CD14-positive monocyte (primary cell): ENCODE data around the gene ZNF264. TPM values are rescaled to one million over a fixed set of nuclear protein-coding genes. Genes with fewer than 3 reads are reported as not detected.
A peak's percentile ranks its signal among the peaks of the same experiment; 100 is the strongest.

Source experiments
- DNase-seq, 3 donors: peaks; one replicate each; pipeline ENCODE4 v3.0.0-alpha.2; 2011 to 2022
- H2AFZ ChIP-seq: 2 replicates; pipeline ENCODE4 v1.6.0; 2012; ENCODE audit warnings: mild to moderate bottlenecking, low read depth, low read length, inconsistent platforms; ENCODE audit not compliant: insufficient read depth, poor library complexity, severe bottlenecking
- H3K27ac ChIP-seq, 2 donors: 1 replicate in 1 of 2; 2 replicates in 1 of 2; pipeline ENCODE4 v1.5.1; 2012 to 2013; ENCODE audit warnings: low read length in 2 of 2, control low read depth in 1 of 2, inconsistent platforms in 1 of 2, low read depth in 1 of 2, mild to moderate bottlenecking in 1 of 2
- H3K27me3 ChIP-seq, 2 donors: one replicate each; pipeline versions ENCODE4 v1.6.0 to v1.6.1; 2011 to 2013; ENCODE audit warnings: low read length in 2 of 2; ENCODE audit not compliant: control insufficient read depth in 2 of 2, insufficient read depth in 2 of 2
- H3K36me3 ChIP-seq, 2 donors: replicated peaks in 1 of 2; 1 replicate in 1 of 2; 2 replicates in 1 of 2; pipeline versions ENCODE4 v1.5.1 to v1.6.1; 2012 to 2013; ENCODE audit warnings: low read length in 2 of 2, control low read depth in 1 of 2, inconsistent platforms in 1 of 2, mild to moderate bottlenecking in 1 of 2; ENCODE audit not compliant: insufficient read depth in 2 of 2, control insufficient read depth in 1 of 2
- H3K4me1 ChIP-seq, 2 donors: 1 replicate in 1 of 2; 2 replicates in 1 of 2; pipeline versions ENCODE4 v1.5.1 to v1.6.1; 2012 to 2013; ENCODE audit warnings: low read length in 2 of 2, control low read depth in 1 of 2, inconsistent platforms in 1 of 2, mild to moderate bottlenecking in 1 of 2, moderate library complexity in 1 of 2; ENCODE audit not compliant: insufficient read depth in 2 of 2, control insufficient read depth in 1 of 2
- H3K4me2 ChIP-seq: replicated peaks from 2 replicates; pipeline ENCODE3; 2012; ENCODE audit warnings: low read length, moderate library complexity, mild to moderate bottlenecking; ENCODE audit not compliant: poor library complexity, severe bottlenecking; ENCODE audit errors: extremely low read depth
- H3K4me3 ChIP-seq, 3 experiments: fragments of 200-600 bp in 1 of 3; sonication (generic) in 1 of 3; replicated peaks in 1 of 3; 1 replicate in 2 of 3; 2 replicates in 1 of 3; pipeline ENCODE4 v1.5.1; 2011 to 2013; ENCODE audit warnings: low read length in 3 of 3, mild to moderate bottlenecking in 3 of 3, control low read depth in 2 of 3, low read depth in 2 of 3, inconsistent platforms in 1 of 3, moderate library complexity in 1 of 3
- H3K79me2 ChIP-seq: 2 replicates; pipeline ENCODE4 v1.6.0; 2012; ENCODE audit warnings: mild to moderate bottlenecking, control low read depth, inconsistent platforms, low read length, moderate library complexity; ENCODE audit not compliant: insufficient read depth
- H3K9ac ChIP-seq: 2 replicates; pipeline ENCODE4 v1.6.0; 2017; ENCODE audit warnings: low read length, mild to moderate bottlenecking; ENCODE audit not compliant: insufficient read depth, poor library complexity, severe bottlenecking
- H3K9me3 ChIP-seq, 2 donors: replicated peaks in 1 of 2; 1 replicate in 1 of 2; 2 replicates in 1 of 2; pipeline versions ENCODE4 v1.5.1 to v1.6.1; 2012 to 2013; ENCODE audit warnings: low read length in 2 of 2, control low read depth in 1 of 2; ENCODE audit not compliant: control insufficient read depth in 1 of 2, insufficient read depth in 1 of 2
- H4K20me1 ChIP-seq: 2 replicates; pipeline ENCODE4 v1.6.0; 2012; ENCODE audit warnings: mild to moderate bottlenecking, low read length, control low read depth, moderate library complexity; ENCODE audit not compliant: insufficient read depth
- H3K27ac Mint-ChIP-seq, 7 donors: one replicate each; pipeline ENCODE4 v1.8.0; 2020; ENCODE audit warnings: mild to moderate bottlenecking in 7 of 7, mixed read lengths in 7 of 7, moderate library complexity in 6 of 7, inconsistent platforms in 2 of 7
- H3K27me3 Mint-ChIP-seq, 3 donors: one replicate each; pipeline ENCODE4 v1.8.0; 2021 to 2022; ENCODE audit warnings: low read depth in 3 of 3, mild to moderate bottlenecking in 3 of 3, mixed read lengths in 3 of 3, moderate library complexity in 3 of 3, inconsistent platforms in 1 of 3
- H3K36me3 Mint-ChIP-seq, 2 donors: one replicate each; pipeline ENCODE4 v1.8.0; 2020; ENCODE audit warnings: mixed read lengths in 2 of 2, inconsistent platforms in 1 of 2, mild to moderate bottlenecking in 1 of 2
- H3K4me1 Mint-ChIP-seq: one replicate; pipeline ENCODE4 v1.8.0; 2020; ENCODE audit warnings: mild to moderate bottlenecking, mixed read lengths
- H3K4me3 Mint-ChIP-seq, 2 donors: one replicate each; pipeline ENCODE4 v1.8.0; 2020; ENCODE audit warnings: mild to moderate bottlenecking in 2 of 2, mixed read lengths in 2 of 2, moderate library complexity in 1 of 2
- H3K9me3 Mint-ChIP-seq, 7 donors: one replicate each; pipeline ENCODE4 v1.8.0; 2020 to 2022; ENCODE audit warnings: mixed read lengths in 7 of 7, mild to moderate bottlenecking in 6 of 7, moderate library complexity in 6 of 7, inconsistent platforms in 2 of 7
- WGBS: methylation state at CpG from one replicate; pipeline ENCODE4 v1.1.5; 2013; ENCODE audit warnings: missing lambda C conversion rate; ENCODE audit not compliant: insufficient coverage; 5-methylcytosine and 5-hydroxymethylcytosine counted together
- intact Hi-C, 2 donors: fragments of 100-400 bp; cut with micrococcal nuclease; formaldehyde crosslinking; loops; one replicate each; pipeline versions ENCODE4 v1.15.0 to v1.15.1; 2023
- polyA plus RNA-seq, 3 donors: library from polyadenylated mRNA; depleted of rRNA in 1 of 3; unstranded in 2 of 3; stranded (reverse) in 1 of 3; fragments of 300-500 nt in 2 of 3; fragments of >200 nt in 1 of 3; fragmentation: Illumina TruSeq in 2 of 3; gene quantifications; 1 replicate in 2 of 3; 2 replicates in 1 of 3; pipeline ENCODE4 v1.2.3, GENCODE V29; 2012 to 2021
- TF ChIP-seq, protein P1 (sequence below): fragments of 200-600 bp; IDR thresholded peaks from one replicate; pipeline ENCODE4 v1.8.0; 2022; ENCODE audit warnings: antibody characterized with exemption, mild to moderate bottlenecking

ZNF264 gene
- polyA plus RNA-seq, 3 donors: 5.3 to 6.9 (median 5.6) TPM

DNA sequence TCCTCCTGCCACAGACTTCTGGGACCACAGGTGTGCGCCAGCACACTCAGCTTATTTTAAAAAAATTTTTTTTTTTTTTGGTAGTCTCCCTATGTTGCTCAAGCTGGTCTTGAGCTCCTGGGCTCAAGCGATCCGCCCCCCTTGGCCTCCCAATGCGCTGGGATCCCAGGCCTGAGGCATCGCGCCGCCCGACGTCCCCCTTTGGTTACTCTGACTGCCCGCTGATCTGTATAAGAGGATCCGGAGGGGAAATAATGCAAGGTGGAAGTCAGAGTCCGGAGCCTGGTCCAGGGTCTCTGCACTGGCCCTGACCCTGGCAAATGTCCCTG, 48.6 kb downstream of the ZNF264 start:
- intact Hi-C loops: loop anchor here (1.0 to 10.0 kb wide), 3 partner anchors 37 to 115 kb away; partner anchors contain the start of gene ZNF304 (in 1 of the 2)
- Mint-ChIP-seq H3K36me3 (peaks cover 13 to 19% of the 10 kb centered on the region in 2 donors), H3K4me3 (peak overlapping the region; percentile 88 to 94), H3K9me3 (peaks cover 0 to 10% (median under 1%) of the 10 kb centered on the region in 7 donors), H3K27me3 (peaks cover 0 to 2% (median under 1%) of the 10 kb centered on the region in 3 donors), H3K27ac (peak overlapping the region; percentile 86 to 96 (median 93)), H3K4me1 (peaks cover 21% of the 10 kb centered on the region)
- Histone ChIP-seq H3K9me3 (no peaks in the 10 kb centered on the region), H3K27ac (peak overlapping the region; percentile 72 to 92), H3K4me2 (peak overlapping the region; percentile 85), H4K20me1 (no peaks in the 10 kb centered on the region), H3K36me3 (peaks cover 11 to 13% of the 10 kb centered on the region in 2 donors), H3K4me3 (peak overlapping the region; percentile 78 to 94 (median 81)), H3K4me1 (peaks cover 17 to 23% of the 10 kb centered on the region in 2 donors), H3K79me2 (peaks cover 30% of the 10 kb centered on the region), H2AFZ (peak overlapping the region; percentile 100), H3K9ac (peak overlapping the region; percentile 89), H3K27me3 (no peaks in the 10 kb centered on the region)
- no peak for DNase-seq
- TF ChIP-seq, protein P1, sequence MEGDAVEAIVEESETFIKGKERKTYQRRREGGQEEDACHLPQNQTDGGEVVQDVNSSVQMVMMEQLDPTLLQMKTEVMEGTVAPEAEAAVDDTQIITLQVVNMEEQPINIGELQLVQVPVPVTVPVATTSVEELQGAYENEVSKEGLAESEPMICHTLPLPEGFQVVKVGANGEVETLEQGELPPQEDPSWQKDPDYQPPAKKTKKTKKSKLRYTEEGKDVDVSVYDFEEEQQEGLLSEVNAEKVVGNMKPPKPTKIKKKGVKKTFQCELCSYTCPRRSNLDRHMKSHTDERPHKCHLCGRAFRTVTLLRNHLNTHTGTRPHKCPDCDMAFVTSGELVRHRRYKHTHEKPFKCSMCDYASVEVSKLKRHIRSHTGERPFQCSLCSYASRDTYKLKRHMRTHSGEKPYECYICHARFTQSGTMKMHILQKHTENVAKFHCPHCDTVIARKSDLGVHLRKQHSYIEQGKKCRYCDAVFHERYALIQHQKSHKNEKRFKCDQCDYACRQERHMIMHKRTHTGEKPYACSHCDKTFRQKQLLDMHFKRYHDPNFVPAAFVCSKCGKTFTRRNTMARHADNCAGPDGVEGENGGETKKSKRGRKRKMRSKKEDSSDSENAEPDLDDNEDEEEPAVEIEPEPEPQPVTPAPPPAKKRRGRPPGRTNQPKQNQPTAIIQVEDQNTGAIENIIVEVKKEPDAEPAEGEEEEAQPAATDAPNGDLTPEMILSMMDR: no peak
- WGBS: 21% methylated on average over 11 of the region's 12 CpGs

DNA sequence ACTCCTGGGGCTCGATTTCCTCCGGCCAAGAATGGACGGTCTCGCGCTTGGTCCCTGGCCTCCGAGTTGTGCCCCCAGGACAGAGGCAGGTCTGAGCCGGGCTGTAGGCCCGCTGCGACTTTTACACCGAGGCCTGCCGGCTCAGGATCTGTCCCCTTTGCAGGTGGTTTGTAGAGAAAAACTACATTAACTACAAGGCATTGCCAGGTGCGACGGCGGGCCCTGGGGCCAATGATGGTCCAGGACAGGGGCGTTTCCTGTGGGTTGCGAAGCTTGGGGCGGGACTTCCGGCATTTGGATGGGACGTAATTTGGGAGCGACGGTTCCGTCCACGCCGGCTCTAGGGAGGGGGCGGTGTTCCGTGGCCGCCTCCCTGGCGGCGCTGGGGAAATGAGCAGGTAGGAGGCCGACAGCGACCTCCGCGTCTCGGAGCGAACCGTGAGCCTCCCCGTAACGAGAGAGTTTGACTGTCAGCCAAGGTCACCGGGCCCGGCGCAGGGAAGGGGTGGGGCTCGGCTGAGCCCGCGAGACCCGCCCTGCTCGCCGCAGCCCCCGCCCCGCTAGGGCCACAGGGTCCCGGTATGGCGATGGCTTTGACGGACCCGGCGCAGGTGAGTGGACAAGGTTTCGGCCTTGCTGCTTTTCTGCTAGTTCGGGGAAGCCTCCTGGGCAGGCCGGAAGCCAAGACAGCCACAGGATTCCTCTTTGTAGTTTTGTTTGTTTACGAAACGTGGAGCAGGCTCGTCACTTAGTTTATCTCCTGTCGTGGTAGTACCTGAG, 49.2 kb downstream of the ZNF264 start, which contains the start of gene ZNF805:
ZNF805 (plus strand) TSS at position 322 of the 780 bp plus-strand sequence; CDS start at position 582, 260 bp downstream.
- H3K9ac ChIP-seq: peak within 1 kb of the TSS; percentile 89
- no peaks in the 10 kb centered on the region for H3K9me3 ChIP-seq
- TF ChIP-seq, protein P1: no peak
- H3K36me3 Mint-ChIP-seq: peaks cover 16 to 24% of the 10 kb centered on the region in 2 donors
- H3K4me1 Mint-ChIP-seq: peaks cover 21% of the 10 kb centered on the region
- peak within 1 kb of the TSS; percentile 88 to 94 for H3K4me3 Mint-ChIP-seq
- WGBS: under 1% methylated on average over 56 of the region's 61 CpGs
- peaks cover 15 to 18% of the 10 kb centered on the region in 2 donors for H3K36me3 ChIP-seq
- peak within 1 kb of the TSS; percentile 85 for H3K4me2 ChIP-seq
- peak within 1 kb of the TSS; percentile 86 to 96 (median 93) for H3K27ac Mint-ChIP-seq
- H3K4me3 ChIP-seq: peak within 1 kb of the TSS; percentile 78 to 94 (median 81)
- intact Hi-C loops: loop anchor here (1.0 to 10.0 kb wide), 3 partner anchors 37 to 114 kb away; partner anchors contain the start of gene ZNF304 (in 1 of the 2)
- peak; percentile 84 to 90 (median 86) for DNase-seq
- H3K27me3 Mint-ChIP-seq: peaks cover 0 to 2% (median 2%) of the 10 kb centered on the region in 3 donors
- H3K4me1 ChIP-seq: peaks cover 17 to 23% of the 10 kb centered on the region in 2 donors
- H4K20me1 ChIP-seq: no peaks in the 10 kb centered on the region
- H3K9me3 Mint-ChIP-seq: peaks cover 0 to 12% (median 0%) of the 10 kb centered on the region in 7 donors
- H2AFZ ChIP-seq: peak within 1 kb of the TSS; percentile 100
- H3K79me2 ChIP-seq: peaks cover 30% of the 10 kb centered on the region
- peak within 1 kb of the TSS; percentile 72 to 92 for H3K27ac ChIP-seq
- H3K27me3 ChIP-seq: no peaks in the 10 kb centered on the region
